HG03378 (cell line): ENCODE results near the gene TAPBP.

ENCODE experiments used
- ATAC-seq: cut with Tn5 transposase; IDR thresholded peaks from one replicate; pipeline ENCODE4 v1.9.1; 2021; ENCODE audit warnings: mild to moderate bottlenecking, moderate library complexity; ENCODE audit not compliant: unreplicated experiment

TAPBP gene

DNA sequence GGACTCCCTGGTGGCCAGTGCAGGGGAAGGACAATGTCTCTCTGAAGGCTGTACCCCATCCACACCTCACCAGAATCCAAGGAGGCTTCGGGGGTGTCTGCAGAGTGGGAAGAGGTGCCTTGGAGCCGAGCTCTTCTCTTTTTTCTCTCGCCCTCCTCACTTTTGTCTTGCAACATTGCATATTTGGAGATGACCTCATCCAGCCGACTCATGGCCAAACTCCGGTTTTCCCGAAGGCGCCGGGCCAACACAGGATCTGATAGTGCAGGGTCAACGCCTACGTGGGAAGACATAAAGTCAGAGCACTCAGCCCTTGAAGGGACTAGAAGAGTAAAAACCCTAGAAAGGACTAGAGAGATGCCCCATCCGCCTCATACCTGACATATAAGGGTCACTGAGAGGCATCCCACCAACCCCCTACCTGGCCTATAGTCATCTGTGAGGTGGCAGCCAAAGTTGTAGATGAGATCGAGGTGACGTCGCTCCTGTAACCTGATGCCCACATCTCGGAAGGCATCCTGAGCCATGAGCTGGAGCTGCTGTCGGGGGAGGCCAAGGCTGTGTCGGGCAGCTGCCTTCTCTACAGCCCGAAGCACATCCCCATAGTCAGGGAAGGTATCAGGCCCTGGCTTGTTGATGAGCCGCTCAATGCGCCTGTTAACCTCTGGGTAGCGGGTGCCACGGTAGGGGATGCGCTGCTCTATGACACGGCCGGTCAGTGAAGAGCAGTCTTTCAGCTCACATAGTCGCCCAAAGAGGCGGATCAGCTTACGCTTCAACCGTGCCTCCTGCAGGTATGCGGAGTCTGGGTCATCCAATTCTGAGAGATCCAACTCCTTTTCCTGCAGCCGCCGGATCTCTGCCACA lies 6.7 kb upstream of the TAPBP start:
- no peak for ATAC-seq

DNA sequence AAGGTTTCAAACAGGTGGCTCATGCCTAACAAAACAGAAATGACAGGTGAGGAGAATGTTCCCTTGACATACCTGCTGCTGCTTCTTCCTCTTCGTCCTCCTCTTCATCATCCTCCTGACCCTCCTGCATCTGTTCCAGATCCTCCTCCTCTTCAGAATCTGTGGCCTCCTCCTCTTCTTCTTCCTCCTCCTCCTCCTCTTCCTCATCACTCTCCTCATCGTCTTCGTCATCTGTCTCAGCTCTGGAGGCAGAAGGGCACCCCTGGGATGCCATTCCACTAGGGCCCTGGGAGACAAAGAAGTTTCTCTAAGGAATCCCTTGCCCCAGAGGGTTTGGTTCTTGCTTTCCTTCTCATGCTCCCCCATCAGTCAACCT lies 6.0 kb upstream of the TAPBP start:
- no peak for ATAC-seq

DNA sequence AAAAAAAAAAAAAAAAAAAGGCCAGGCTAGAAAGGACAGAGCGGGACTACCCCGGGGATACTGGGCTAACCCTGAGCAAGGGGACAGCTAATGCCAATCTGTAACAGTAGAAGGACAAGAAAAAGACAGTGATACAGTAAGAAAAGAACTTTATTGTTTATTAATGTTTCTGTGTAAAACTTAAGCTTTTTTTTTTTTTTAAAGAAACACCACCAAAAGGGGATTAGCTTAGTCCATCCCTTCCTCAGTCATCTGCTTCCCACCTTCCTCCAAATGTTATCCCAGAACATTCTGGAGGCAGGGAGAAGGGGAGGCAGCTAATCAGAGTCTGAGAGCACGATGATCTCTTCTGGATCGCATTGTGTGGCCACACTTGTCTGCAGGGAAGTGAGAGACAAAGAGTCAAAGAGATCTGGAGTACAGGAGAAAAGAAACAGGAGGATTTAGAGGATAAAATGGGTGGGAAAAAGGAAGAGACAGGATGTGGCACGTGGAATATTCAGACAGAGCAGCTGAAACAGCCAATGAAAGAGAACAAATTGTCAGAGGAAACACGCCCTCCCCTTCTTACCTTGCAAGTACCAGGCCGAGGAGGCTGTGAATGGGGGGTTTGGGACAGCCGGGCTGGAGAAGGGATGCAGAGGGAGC lies 4.7 kb upstream of the TAPBP start:
- no peak for ATAC-seq

DNA sequence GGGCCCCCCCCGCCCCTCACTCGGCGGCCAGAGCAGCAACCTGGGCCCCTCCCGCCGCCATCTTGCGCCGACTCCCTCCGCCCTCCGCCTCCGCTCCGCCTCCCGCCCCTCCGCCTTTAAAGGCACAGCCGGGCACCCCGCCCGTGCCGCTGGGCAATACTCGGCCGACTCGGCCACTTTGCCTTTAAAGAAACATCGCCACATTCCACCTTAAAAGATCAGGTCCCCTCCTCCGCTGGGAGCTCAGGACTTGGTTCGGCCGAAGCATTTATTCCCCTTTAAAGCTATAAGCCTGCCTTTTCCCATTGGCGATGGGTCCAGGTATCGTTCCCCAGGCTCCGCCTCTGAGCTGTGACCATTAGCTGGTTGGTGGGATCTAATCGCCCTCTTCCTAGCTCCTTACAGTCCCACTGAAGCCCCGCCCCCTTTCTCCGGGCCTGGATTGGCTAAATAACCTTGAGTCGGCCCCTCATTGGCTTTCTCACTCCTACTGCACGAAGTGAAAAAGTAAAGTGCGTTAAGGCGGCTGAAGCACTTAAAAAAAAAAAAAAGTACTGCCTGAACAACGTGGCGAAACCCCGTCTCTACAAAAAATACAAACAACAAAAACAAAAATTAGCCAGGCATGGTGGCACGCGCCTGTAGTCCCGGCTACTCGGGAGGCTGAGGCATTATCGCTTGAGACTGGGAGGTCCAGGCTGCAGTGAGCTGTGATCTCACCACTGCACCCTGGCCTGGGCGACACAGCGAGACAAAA lies 4.0 kb upstream of the TAPBP start, which contains the start of gene ZBTB22:
Gene ZBTB22 (minus strand): TSS at position 76 of the 757 bp plus-strand sequence. CDS start 828 bp downstream, outside the sequence.
- ATAC-seq: peak; percentile 43

DNA sequence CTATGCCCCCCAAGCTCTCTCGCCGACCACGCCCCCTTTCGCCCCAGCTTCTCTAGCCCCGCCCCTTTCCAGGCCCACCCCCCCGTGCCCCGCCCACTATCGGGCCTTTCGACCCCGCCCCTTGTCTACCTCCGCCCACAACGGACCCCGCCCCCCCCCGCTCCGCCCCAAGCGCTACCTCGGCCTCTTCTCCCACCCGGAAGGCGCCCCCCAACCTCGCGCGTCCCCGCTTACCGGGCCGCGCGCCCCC lies 3.5 kb upstream of the TAPBP start:
- no peak for ATAC-seq

DNA sequence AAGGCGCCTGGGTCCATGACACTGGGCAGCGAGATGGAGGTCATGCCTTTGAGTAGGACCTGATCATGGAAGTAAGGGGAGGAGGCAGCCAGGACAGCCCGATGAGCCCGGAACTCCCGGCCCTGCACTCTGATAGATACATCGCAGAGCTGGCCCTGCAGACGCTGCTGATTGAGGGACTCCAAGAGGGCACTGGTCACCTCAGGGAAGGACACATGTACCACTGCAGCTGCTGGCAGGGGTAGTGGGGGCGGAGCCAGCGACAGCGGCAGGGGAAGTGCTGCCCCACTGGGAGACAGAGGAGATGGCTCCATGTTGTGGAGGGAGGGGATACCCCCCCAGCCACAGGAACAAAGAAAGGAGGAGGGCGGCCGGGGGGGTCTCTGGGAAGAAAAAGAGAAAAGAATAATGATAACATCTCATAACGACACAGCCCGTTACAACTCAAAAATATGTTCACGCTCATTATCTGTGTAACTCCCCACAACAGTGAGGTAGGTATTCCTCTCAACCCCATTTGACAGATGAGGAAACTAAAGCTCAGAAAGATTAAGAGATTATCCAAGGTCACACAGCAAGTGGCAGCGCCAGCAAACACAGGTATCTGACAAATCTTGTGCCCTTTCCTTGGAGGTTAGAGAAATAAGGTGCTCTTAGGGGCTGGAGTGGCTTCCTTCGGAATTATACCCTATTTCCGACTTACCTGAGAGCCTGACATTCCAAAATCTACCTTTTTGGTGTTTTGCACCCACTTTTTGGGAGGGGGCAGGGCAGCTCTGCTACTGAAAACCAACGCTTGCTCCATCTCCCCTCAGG lies 2.9 kb upstream of the TAPBP start:
- no peak for ATAC-seq

DNA sequence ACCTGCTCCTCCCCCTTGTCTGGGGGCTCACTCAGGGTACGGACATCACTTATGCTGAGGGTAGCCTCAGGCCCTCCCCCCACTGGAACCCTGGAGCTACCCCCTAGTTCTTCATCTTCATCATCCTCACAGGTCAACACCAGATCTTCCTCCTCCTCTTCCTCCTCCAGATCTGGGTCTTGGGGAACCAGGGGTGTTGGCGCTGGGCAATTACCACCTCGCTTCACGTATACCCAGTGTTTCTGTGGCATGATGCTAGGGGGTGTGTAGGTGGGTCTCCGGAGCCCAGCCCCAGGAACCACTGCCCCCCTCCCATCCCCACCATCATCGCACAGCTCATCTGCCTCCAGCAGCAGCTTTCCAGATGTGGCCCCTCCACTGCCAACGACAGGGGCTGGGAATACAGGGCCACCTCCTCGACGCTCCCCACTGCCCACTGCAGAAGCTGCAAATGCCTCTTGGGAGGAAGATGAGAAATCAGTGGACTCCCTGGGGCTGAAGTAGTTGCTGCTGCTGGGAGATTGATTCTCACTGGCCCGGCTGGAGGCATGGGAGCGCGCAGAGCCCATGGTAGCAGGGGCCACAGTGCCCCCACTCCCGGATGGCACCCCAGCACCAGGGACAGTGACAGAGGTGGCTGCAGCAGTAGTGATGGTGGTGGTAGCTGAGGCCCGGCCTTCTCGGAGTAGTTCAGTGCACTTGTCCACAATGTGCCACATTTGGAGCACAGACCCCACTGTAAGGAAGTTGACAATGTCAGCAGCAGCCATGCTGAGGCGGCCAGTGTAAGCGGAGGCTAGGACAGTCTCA lies 2.1 kb upstream of the TAPBP start:
- no peak for ATAC-seq

DNA sequence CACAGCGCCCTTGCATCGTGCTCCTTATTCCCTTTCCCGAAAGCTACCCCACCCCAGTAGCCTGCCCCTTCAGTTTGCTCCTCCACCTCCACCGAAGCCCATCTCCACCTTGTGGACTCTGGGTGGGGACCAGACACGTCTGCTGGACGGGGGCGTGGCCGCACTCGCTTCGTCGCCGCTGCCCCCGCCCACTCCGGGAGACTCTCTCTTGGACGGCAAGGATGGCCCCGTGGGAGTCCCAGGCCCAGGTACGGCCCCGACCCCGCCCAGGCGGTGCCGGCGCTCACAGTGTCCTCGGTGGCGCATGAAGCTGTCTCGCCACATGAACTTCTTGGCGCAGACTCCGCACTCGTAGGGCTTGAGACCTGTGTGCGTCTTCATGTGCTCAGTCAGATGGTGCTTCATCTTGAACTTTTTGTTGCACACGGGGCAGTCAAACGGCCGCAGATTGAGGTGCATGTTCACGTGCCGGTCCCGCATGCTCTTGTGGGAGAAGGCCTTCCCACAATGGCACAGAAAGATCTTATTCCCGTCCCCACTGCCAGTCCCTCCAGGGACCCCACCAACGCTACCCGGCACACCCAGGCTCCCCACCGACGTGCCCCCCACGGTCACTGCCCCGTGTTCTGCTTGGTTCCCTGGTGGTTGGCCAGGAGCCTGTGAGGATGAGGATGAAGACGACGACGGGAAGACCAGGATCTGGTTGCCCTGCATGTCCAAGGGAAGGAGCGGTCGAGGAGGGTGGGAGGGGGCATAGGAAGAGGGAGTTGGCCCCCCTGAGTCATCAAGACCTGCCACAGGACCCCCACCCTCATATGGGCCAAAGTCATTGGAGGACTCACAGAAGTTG lies 1.3 kb upstream of the TAPBP start:
- ATAC-seq: no peak

DNA sequence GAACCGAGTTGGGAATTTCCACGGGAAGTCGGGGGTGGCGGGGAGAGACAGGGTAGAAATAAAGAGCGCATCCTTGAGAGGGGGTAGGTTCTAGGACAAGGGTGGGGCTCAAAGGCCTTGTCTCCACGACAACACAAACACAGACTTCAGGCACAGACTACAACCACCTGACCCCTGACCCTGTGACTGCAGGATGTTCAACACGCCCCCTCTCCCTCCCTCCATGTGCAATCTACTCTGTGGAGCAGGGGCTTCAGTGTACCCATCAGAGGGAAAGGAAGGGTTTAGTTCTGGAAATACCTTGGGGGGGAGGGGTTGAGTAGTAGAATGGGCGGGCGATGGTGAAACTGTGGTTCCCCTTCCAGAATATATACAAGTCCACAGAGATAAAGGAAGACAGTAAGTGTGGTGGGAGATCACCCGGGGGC lies 651 bp upstream of the TAPBP start:
- no peak for ATAC-seq

DNA sequence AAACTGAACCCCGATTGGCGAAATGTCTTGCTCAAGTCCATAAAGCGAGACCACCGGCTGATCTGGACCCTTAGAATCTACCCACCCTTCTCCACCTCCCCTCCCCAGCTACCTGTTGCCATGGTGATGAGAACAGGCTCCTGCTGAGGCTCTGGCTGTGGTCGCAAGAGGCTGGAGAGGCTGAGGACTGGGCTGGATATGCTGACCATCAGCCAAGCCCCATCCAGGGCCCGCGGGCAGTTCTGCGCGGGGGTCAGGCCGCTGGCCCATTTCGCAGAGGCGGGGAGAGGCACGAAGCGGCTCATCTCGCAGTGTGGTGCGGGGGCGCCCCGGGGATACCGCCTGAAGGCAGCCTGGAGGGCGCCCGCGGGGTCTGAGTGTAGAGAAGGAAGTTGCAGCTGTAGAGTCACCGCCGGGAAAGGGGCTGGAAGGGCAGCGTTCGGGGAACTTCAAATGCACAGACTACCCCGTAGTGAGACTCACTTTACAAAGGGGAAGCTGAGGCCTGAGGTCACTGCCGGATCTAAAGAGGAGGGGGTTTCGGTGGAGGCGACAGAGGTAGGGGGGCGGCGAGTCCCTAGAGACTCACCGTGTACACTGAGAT lies 671 bp downstream of the TAPBP start:
- no peak for ATAC-seq

DNA sequence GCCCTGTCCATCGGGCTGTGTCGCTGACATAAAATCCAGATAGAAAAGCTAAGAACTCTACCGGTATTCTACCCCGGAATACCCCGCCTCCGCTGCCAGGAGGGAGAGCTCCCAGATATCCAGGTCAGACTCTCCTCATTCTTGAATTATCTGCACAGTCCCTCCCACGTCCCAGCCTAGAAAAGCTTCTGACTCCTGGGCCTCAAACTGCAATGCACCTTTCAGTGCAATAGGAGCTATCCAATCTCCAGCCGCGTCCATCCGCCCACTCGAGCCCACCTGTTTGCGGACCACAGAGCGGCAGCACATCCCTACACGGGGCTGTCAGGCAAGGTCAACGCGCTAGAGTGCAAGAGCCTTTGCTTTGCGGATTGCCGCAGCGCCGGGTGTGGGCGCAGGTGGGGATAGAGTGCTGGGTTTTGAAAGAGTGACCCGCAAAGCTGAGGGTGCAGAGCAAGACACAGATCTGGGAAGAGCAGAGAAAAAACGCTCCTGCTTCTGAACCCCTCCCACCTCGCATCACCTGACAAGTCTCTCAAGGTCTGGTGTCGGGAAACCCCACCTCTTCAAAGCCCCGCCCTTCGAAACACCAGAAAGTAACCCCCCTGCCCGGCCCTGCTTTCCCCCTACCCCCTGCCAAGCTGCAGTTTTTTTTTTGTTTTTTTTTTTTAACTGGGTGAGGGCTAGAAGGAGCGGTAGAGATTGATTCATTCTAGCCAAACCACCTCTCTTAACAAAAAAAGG lies 1.3 kb downstream of the TAPBP start:
- no peak for ATAC-seq

- ATAC-seq: no peak
These were observed 7.5 kb downstream of the TAPBP start for GRCh38 chr6:33306356-33306755.

DNA sequence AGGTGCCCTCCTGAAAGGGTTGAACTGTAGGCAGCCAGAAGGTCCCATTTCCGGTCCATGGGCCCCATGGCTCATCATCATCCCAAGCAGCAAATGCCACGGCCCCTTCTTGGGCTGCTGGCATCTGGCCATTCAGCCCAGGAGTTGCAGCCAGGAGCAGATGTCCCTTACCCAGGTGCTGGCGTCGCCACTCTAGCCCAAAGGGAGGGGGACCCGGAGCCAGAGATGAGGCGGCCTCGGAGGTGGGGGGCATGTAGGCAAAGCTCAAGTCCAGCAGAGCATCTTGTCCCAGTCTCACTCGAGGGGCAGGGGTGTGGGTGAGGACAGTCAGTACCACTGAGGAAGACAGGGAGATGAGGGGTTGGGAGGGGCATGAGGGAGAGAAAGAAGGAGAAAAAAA lies 8.8 kb downstream of the TAPBP start:
- ATAC-seq: no peak

GRCh38 chr6:33304216-33304615 lies 9.7 kb downstream of the TAPBP start:
- no peak for ATAC-seq

DNA sequence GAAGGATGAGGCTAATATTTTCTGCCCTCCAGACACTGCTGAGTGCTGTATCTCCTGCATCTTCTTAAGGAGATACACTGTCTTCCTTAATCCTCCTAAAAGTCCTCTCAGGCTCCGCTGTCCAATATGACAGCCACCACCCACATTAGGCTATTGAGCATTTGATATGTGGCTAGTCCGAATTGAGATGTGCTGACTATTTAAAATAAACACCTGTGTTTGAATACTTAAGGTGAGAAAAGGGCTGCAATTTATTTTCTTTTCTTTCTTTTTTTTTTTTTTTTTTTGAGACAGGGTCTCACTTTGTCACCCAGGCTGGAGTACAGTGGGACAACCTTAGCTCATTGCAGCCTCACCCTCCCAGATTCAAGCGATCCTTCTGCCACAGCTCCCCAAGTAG lies 12.0 kb downstream of the TAPBP start:
- no peak for ATAC-seq

DNA sequence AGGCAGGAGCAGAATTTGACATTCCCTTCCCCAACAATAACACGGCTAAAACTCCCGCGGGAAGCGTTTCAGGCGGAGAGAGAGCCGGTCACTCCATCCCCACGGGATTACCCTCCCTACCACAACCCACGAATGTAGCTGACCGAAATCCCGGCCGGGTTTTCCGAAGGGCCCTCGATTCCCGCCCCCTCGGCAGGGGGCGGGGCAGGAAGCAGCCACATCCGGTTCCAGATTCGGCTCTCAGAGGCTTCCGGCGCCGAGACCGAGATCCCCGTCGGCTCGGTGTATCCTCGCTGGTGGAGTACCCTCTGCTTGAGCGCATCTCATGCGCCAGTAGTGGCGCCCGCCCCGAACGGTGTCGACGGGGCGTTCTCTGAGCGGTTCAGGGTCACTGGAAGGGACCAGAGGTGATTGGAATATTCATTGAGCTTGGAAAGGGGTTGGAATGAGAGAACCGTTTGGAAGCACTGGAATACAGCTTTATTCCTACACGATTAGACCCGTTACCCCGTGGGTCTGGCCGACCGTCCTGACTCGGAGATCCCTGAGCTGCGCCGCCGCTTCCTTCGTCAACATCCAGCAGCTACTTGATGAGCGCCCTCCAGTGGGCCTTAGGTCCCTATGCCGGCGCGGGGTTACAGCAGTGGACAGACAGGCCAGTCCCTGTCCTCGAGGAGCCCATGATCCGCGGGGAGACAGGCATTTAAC lies 14.5 kb downstream of the TAPBP start:
- peak; percentile 60 for ATAC-seq

GRCh38 chr6:33298773-33299236 lies 15.1 kb downstream of the TAPBP start, which contains the start of gene RGL2:
Gene RGL2 (minus strand): TSS chr6:33298942. CDS start chr6:33298610, 332 bp downstream.
- ATAC-seq: peak; percentile 15
